ENCODE data around the gene BRINP2.

- TF ChIP-seq ZNF510 (CRISPR knock-in tag; IDR thresholded peaks at IDR 0.05; ENCODE audit: low read depth) (no peak), CHD4 (IDR thresholded peaks at IDR 0.05; ENCODE audit: borderline replicate concordance, low read length) (no peak), CEBPB (IDR thresholded peaks at IDR 0.05; ENCODE audit: borderline replicate concordance, low read depth, low read length) (no peak), ZNF770 (CRISPR knock-in tag; IDR thresholded peaks at IDR 0.05) (no peak), ETV5 (CRISPR knock-in tag; IDR thresholded peaks at IDR 0.05; ENCODE audit: borderline replicate concordance) (no peak)
Measured at GRCh38 chr1:177239792-177240191, 69.0 kb downstream of the BRINP2 start.
